GM19397 (cell line): ENCODE results near the gene EXOC6B.

Source experiments
- ATAC-seq: cut with Tn5 transposase; IDR thresholded peaks from one replicate; pipeline ENCODE4 v1.9.1; 2021; ENCODE audit warnings: mild to moderate bottlenecking, moderate library complexity; ENCODE audit not compliant: unreplicated experiment

Gene EXOC6B

GRCh38 chr2:72183466-72183865, 642.4 kb downstream of the EXOC6B start:
- no peak for ATAC-seq

- ATAC-seq: no peak
These were observed 642.8 kb downstream of the EXOC6B start for GRCh38 chr2:72183016-72183415.

GRCh38 chr2:72182547-72182946, 643.3 kb downstream of the EXOC6B start:
- no peak for ATAC-seq

GRCh38 chr2:72181616-72182015, 644.2 kb downstream of the EXOC6B start:
- ATAC-seq: no peak

GRCh38 chr2:72180351-72180750, 645.5 kb downstream of the EXOC6B start:
- no peak for ATAC-seq

- ATAC-seq: no peak
These were observed 647.3 kb downstream of the EXOC6B start for GRCh38 chr2:72178551-72178950.

- ATAC-seq: no peak
These were observed 649.6 kb downstream of the EXOC6B start for GRCh38 chr2:72176281-72176680.

- ATAC-seq: no peak
These were observed 650.2 kb downstream of the EXOC6B start for GRCh38 chr2:72175636-72176035.

GRCh38 chr2:72173640-72174321, 652.1 kb downstream of the EXOC6B start:
- ATAC-seq: no peak

- no peak for ATAC-seq
These were observed 653.4 kb downstream of the EXOC6B start for GRCh38 chr2:72172478-72172877.

- no peak for ATAC-seq
These were observed 659.6 kb downstream of the EXOC6B start for GRCh38 chr2:72166279-72166678.

GRCh38 chr2:72165792-72166191, 660.0 kb downstream of the EXOC6B start:
- ATAC-seq: no peak

GRCh38 chr2:72162574-72162973, 663.3 kb downstream of the EXOC6B start:
- no peak for ATAC-seq

GRCh38 chr2:72159211-72159993, 666.4 kb downstream of the EXOC6B start:
- no peak for ATAC-seq

- no peak for ATAC-seq
These were observed 667.7 kb downstream of the EXOC6B start for GRCh38 chr2:72157871-72158771.

GRCh38 chr2:72156872-72157271, 669.0 kb downstream of the EXOC6B start:
- ATAC-seq: no peak

- ATAC-seq: no peak
These were observed 670.1 kb downstream of the EXOC6B start for GRCh38 chr2:72155737-72156136.

- ATAC-seq: no peak
These were observed 670.7 kb downstream of the EXOC6B start for GRCh38 chr2:72155151-72155550.

- no peak for ATAC-seq
These were observed 671.4 kb downstream of the EXOC6B start for GRCh38 chr2:72154386-72154975.

- no peak for ATAC-seq
These were observed 671.9 kb downstream of the EXOC6B start for GRCh38 chr2:72153924-72154323.
